ENCODE results near the gene KLHL6. TPM values are rescaled to one million over a fixed set of nuclear protein-coding genes. Genes with fewer than 3 reads are reported as not detected.
"Not testable (repeated sequence)": the region's sequence is repeated elsewhere in the genome, so short reads cannot be mapped to it uniquely, and the experiment has no call there.

KLHL6 gene
- total and polyA plus RNA-seq, 7 donors: 0.12 to 1.3 (median 0.42) TPM

GRCh38 chr3:183513046-183513706 lies 42.3 kb downstream of the KLHL6 start:
- DNase-seq (no peak), ATAC-seq (peak in 3 of 4 donors; percentile 50 to 67 (median 65))
- TF ChIP-seq CTCF (IDR thresholded peaks at IDR 0.05): no peak
- intact Hi-C loops (cut with DNase I): no loop called here
- Histone ChIP-seq H3K4me1 (peaks cover 27% of the 10 kb centered on the region), H3K9me3 (no peaks in the 10 kb centered on the region), H3K4me3 (no peak overlapping the region), H3K36me3 (ENCODE audit: insufficient read depth in 1 of 2, low read depth in 1 of 2) (no peaks in the 10 kb centered on the region), H3K27me3 (ENCODE audit: insufficient read depth in 3 of 3, low read length in 2 of 3) (no peaks in the 10 kb centered on the region), H3K27ac (no peak overlapping the region)
- 49 to 51% (median 51%) methylated on average over 6 of the region's 6 CpGs for WGBS, 3 donors

GRCh38 chr3:183511286-183512131 lies 44.0 kb downstream of the KLHL6 start:
- peak in 3 of 4 donors; percentile 74 to 85 (median 84) for ATAC-seq
- Histone ChIP-seq H3K4me1 (peaks cover 25% of the 10 kb centered on the region), H3K27ac (peak overlapping the region; percentile 51)
- H3K36me3 ChIP-seq (ENCODE audit: insufficient read depth in 1 of 2, low read depth in 1 of 2); DNase-seq; H3K27me3 ChIP-seq (ENCODE audit: insufficient read depth in 3 of 3, low read length in 2 of 3); intact Hi-C loops (cut with DNase I); H3K9me3 ChIP-seq; H3K4me3 ChIP-seq: not testable (repeated sequence)
- WGBS, 3 donors: 32% methylated on average over 14 of the region's 14 CpGs

- intact Hi-C loops (cut with DNase I): loop anchor here in 1 of 2 donors (10.0 kb wide), 2 partner anchors 126 to 256 kb away; partner anchors contain the start of gene KLHL24
- 73 to 86% (median 80%) methylated on average over 2 of the region's 2 CpGs for WGBS, 3 donors
- Histone ChIP-seq H3K4me3 (no peak overlapping the region), H3K36me3 (ENCODE audit: insufficient read depth in 1 of 2, low read depth in 1 of 2) (no peaks in the 10 kb centered on the region), H3K4me1 (peaks cover 22% of the 10 kb centered on the region), H3K9me3 (no peaks in the 10 kb centered on the region), H3K27ac (no peak overlapping the region), H3K27me3 (ENCODE audit: insufficient read depth in 3 of 3, low read length in 2 of 3) (no peaks in the 10 kb centered on the region)
- ATAC-seq (no peak), DNase-seq (no peak)
- TF ChIP-seq CTCF (IDR thresholded peaks at IDR 0.05): no peak
Measured at GRCh38 chr3:183508821-183509220, 46.7 kb downstream of the KLHL6 start.

- no peak overlapping the region for H3K27ac ChIP-seq
- peaks cover 15% of the 10 kb centered on the region for H3K4me1 ChIP-seq
- intact Hi-C loops (cut with DNase I): loop anchor here in 1 of 2 donors (10.0 kb wide), 2 partner anchors 127 to 257 kb away; partner anchors contain the start of gene KLHL24
Measured at GRCh38 chr3:183507551-183507950, 48.0 kb downstream of the KLHL6 start.

More at GRCh38 chr3:183507551-183507950, 48.0 kb downstream of the KLHL6 start:
- Histone ChIP-seq H3K4me3 (no peak overlapping the region), H3K9me3 (no peaks in the 10 kb centered on the region), H3K36me3 (ENCODE audit: insufficient read depth in 1 of 2, low read depth in 1 of 2) (no peaks in the 10 kb centered on the region), H3K27me3 (ENCODE audit: insufficient read depth in 3 of 3, low read length in 2 of 3) (no peaks in the 10 kb centered on the region)
- no peak for TF ChIP-seq CTCF (IDR thresholded peaks at IDR 0.05)
- DNase-seq (no peak), ATAC-seq (no peak)
- WGBS, 3 donors: 94 to 95% (median 94%) methylated on average over 11 of the region's 11 CpGs
